ENCODE measurements around the gene TPRA1.

Gene TPRA1

DNA sequence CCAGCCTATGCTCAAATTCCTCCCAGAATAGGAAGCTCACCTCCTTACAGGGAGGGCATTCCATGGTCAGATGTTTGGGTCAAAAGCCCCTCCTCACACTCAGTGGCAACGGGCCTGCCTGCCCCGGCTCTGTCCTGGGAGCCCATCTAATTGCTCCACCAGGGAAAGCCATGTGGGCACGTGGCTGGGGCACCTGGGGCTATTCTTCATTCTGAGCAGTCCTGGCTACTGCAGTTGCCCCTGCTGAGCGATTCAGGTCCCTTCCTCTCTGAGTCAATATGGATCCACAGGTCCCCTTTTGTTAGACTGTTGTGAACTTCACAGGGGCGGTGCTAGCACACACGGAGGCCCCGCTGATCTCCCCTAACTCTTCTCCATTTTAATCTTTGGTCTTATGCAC, 39.4 kb downstream of the TPRA1 start:
- Histone ChIP-seq H3K27ac (no peak overlapping the region), H3K9ac (no peak overlapping the region), H3K4me1 (peaks cover 6% of the 10 kb centered on the region), H3K79me2 (no peaks in the 10 kb centered on the region), H3K4me3 (ENCODE audit: low read depth, low read length) (no peak overlapping the region), H3K36me3 (ENCODE audit: control insufficient read depth, insufficient read depth, low read length) (no peaks in the 10 kb centered on the region), H3K9me3 (ENCODE audit: control insufficient read depth, low read length) (no peaks in the 10 kb centered on the region), H2AFZ (no peak overlapping the region), H3K27me3 (ENCODE audit: control insufficient read depth, insufficient read depth, low read length) (no peaks in the 10 kb centered on the region), H3K4me2 (ENCODE audit: low read length) (no peak overlapping the region)
- TF ChIP-seq, protein P1, sequence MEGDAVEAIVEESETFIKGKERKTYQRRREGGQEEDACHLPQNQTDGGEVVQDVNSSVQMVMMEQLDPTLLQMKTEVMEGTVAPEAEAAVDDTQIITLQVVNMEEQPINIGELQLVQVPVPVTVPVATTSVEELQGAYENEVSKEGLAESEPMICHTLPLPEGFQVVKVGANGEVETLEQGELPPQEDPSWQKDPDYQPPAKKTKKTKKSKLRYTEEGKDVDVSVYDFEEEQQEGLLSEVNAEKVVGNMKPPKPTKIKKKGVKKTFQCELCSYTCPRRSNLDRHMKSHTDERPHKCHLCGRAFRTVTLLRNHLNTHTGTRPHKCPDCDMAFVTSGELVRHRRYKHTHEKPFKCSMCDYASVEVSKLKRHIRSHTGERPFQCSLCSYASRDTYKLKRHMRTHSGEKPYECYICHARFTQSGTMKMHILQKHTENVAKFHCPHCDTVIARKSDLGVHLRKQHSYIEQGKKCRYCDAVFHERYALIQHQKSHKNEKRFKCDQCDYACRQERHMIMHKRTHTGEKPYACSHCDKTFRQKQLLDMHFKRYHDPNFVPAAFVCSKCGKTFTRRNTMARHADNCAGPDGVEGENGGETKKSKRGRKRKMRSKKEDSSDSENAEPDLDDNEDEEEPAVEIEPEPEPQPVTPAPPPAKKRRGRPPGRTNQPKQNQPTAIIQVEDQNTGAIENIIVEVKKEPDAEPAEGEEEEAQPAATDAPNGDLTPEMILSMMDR (IDR thresholded peaks at IDR 0.05), result no peak

DNA sequence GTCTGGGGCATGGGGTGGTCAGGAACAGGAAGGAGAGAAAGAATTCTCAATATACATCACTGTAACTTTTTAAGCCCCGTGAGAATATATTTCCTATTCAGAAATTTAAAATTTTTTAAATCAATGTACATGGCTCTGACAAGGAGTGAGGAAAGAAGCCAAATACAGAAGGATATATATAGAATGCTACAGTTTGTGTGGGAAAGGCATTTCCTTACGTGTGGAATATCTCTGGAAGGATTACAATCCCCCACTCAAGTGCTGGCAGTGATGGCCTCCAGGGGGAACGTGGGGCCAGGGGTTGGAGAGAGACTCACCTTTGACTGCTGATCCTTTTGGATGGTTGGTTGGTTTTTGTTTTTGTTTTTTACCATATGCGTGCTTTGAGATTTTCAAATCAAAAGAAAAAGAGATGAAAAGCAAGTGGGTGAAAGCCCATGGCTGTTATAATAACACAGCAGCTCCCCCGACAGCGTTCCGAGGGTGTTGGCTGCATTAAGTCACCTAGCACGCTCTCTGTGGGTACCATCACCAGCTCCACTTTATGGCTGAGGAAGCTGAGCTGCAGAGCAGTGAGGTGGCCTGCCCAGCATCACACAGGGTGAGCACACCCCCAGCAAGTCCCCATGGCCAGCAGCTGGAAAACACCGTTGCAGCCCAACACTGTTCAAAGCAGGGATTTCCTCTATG, 39.9 kb downstream of the TPRA1 start:
- no peaks in the 10 kb centered on the region for H3K79me2 ChIP-seq
- H3K9me3 ChIP-seq (ENCODE audit: control insufficient read depth, low read length), result no peaks in the 10 kb centered on the region
- H3K9ac ChIP-seq, result no peak overlapping the region
- no peak overlapping the region for H2AFZ ChIP-seq
- H3K36me3 ChIP-seq (ENCODE audit: control insufficient read depth, insufficient read depth, low read length), result no peaks in the 10 kb centered on the region
- no peaks in the 10 kb centered on the region for H3K27me3 ChIP-seq (ENCODE audit: control insufficient read depth, insufficient read depth, low read length)
- H3K27ac ChIP-seq, result no peak overlapping the region
- TF ChIP-seq, protein P1 (IDR thresholded peaks at IDR 0.05), result no peak
- H3K4me2 ChIP-seq (ENCODE audit: low read length), result no peak overlapping the region
- H3K4me3 ChIP-seq (ENCODE audit: low read depth, low read length), result no peak overlapping the region
- H3K4me1 ChIP-seq, result peaks cover 6% of the 10 kb centered on the region

DNA sequence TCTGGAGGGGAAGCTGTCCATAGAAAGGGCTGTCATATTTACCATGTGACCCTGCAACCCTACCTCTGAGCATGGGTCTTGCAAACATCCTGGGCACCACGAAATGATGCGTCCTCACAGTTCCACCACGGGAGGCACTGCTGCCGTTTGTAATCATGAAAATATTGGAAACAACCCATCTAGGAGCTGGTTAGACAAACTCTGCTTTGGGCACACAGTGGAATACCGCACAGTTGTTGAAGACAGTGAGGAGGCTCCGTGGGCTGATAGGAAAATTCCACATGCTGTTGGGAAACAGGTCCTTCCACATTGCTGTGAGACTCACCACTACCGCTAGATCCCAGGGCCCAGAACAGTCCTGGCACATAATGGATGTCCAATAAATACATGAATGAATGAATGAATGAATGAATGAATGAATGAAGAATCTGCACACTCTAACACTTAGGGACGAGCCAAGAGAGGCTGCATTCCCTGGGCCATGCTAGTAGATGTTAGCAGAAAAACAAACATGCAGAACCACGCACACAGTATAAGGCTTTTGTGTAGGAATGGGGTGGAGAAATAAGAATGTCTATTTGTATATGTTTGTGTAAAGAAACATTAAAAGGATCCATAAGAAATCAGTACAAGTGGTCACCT, 40.6 kb downstream of the TPRA1 start:
- H3K27ac ChIP-seq, result no peak overlapping the region
- H2AFZ ChIP-seq, result no peak overlapping the region
- TF ChIP-seq, protein P1 (IDR thresholded peaks at IDR 0.05), result no peak
- H3K27me3 ChIP-seq (ENCODE audit: control insufficient read depth, insufficient read depth, low read length), result no peaks in the 10 kb centered on the region
- no peak overlapping the region for H3K9ac ChIP-seq
- H3K9me3 ChIP-seq (ENCODE audit: control insufficient read depth, low read length), result no peaks in the 10 kb centered on the region
- no peaks in the 10 kb centered on the region for H3K79me2 ChIP-seq
- peaks cover 6% of the 10 kb centered on the region for H3K4me1 ChIP-seq
- H3K36me3 ChIP-seq (ENCODE audit: control insufficient read depth, insufficient read depth, low read length), result no peaks in the 10 kb centered on the region
- H3K4me2 ChIP-seq (ENCODE audit: low read length), result no peak overlapping the region
- H3K4me3 ChIP-seq (ENCODE audit: low read depth, low read length), result no peak overlapping the region

DNA sequence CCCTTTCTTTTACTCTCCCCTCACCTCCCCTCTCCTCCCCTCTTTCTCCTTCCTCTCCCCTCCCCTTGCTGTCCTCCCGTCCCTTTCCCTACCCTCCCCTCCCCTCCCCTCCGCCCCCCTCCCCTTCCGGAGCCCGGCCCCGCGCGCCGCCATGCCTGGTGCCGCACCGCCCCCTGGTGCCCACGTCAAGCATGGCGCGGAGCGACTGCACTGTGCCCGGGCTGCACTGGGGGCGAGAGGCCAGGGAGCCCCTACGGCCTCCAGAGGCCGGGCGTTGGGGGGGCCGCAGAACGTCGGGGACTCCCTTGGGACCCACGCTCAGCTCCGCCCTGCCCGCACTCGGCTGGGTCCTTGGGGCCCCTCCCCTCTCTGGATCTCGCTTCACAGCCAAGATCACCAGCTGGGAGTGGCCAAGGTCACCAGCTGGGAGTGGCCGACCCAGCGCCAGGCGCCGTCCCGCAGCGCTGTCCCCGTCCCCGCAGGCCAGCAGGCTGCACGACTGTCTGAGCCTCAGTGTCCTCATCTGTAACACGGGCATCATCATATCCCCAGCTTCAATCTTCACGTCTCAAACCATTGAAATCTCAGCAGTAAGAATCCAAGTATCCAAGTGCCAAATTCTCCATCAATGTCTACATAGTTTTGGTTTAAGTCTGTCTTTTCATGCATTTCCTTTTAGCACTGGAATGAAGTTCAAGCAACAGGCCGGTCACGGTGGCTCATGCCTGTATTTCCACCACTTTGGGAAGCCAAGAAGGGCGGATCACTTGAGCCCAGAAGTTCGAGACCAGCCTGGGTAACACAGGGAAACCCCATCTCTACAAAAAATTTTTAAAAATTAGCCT, 42.5 kb downstream of the TPRA1 start:
- H3K27me3 ChIP-seq (ENCODE audit: control insufficient read depth, insufficient read depth, low read length), result no peaks in the 10 kb centered on the region
- no peaks in the 10 kb centered on the region for H3K36me3 ChIP-seq (ENCODE audit: control insufficient read depth, insufficient read depth, low read length)
- H2AFZ ChIP-seq, result peak overlapping the region; percentile 89
- peak overlapping the region; percentile 67 for H3K4me3 ChIP-seq (ENCODE audit: low read depth, low read length)
- TF ChIP-seq, protein P1 (IDR thresholded peaks at IDR 0.05), result peak; percentile 57
- no peak overlapping the region for H3K27ac ChIP-seq
- no peak overlapping the region for H3K9ac ChIP-seq
- H3K79me2 ChIP-seq, result no peaks in the 10 kb centered on the region
- H3K9me3 ChIP-seq (ENCODE audit: control insufficient read depth, low read length), result no peaks in the 10 kb centered on the region
- H3K4me1 ChIP-seq, result peaks cover 6% of the 10 kb centered on the region
- H3K4me2 ChIP-seq (ENCODE audit: low read length), result peak overlapping the region; percentile 87
